B cell (primary cell): ENCODE measurements around the gene TTLL5. TPM values are rescaled to one million over a fixed set of nuclear protein-coding genes. Genes with fewer than 3 reads are reported as not detected.

Experiments used
- ATAC-seq: fragments of 200-7000 bp; cut with Tn5 transposase; one replicate; pipeline ENCODE4 v1.10.0; 2021; ENCODE audit warnings: low read depth, mild to moderate bottlenecking, moderate number of reproducible peaks, moderate library complexity
- CTCF ChIA-PET: fragments of 350-600 bp; sonication (Branson Sonifier 250); formaldehyde crosslinking; loops from one replicate; lab custom pipeline; 2021; ENCODE audit warnings: antibody characterized with exemption, inconsistent platforms; lab: Charles Lee
- POLR2A ChIA-PET: fragments of 350-600 bp; sonication (Branson Sonifier 250); formaldehyde crosslinking; loops from one replicate; lab custom pipeline; 2021; ENCODE audit warnings: antibody characterized with exemption; lab: Charles Lee
- DNase-seq: peaks from one replicate; pipeline ENCODE4 v3.0.0; 2013
- H2AFZ ChIP-seq: 2 replicates; pipeline ENCODE4 v1.6.1; 2012; ENCODE audit warnings: mild to moderate bottlenecking, low read depth, low read length; ENCODE audit not compliant: insufficient read depth, poor library complexity, severe bottlenecking
- H3K27ac ChIP-seq, 2 donors: 1 replicate in 1 of 2; 2 replicates in 1 of 2; pipeline ENCODE4 v1.5.1; 2012 to 2013; ENCODE audit warnings: low read length in 2 of 2, mild to moderate bottlenecking in 2 of 2, moderate library complexity in 1 of 2
- H3K27me3 ChIP-seq, 4 experiments: fragments of 200-600 bp in 1 of 4; sonication (generic) in 1 of 4; replicated peaks in 1 of 4; 1 replicate in 2 of 4; 2 replicates in 2 of 4; pipeline versions ENCODE4 v1.6.1 to v1.7.0; 2013 to 2016; ENCODE audit warnings: low read length in 3 of 4, mild to moderate bottlenecking in 2 of 4, mixed read lengths in 1 of 4, moderate library complexity in 1 of 4; ENCODE audit not compliant: insufficient read depth in 4 of 4, control insufficient read depth in 3 of 4; ENCODE audit errors: control extremely low read depth in 1 of 4
- H3K36me3 ChIP-seq, 2 experiments: replicated peaks in 1 of 2; 1 replicate in 1 of 2; 2 replicates in 1 of 2; pipeline versions ENCODE4 v1.6.1 to v1.7.1; 2013; ENCODE audit warnings: low read length in 1 of 2; ENCODE audit not compliant: insufficient read depth in 2 of 2, control insufficient read depth in 1 of 2; ENCODE audit errors: control extremely low read depth in 1 of 2, extremely low read depth in 1 of 2
- H3K4me1 ChIP-seq, 2 donors: fragments of 200-600 bp in 1 of 2; sonication (generic) in 1 of 2; 1 replicate in 1 of 2; 2 replicates in 1 of 2; pipeline versions ENCODE4 v1.5.1 to v1.6.1; 2013 to 2017; ENCODE audit warnings: low read length in 2 of 2; ENCODE audit not compliant: control insufficient read depth in 2 of 2, insufficient read depth in 2 of 2
- H3K4me2 ChIP-seq: replicated peaks from 2 replicates; pipeline ENCODE3; 2012; ENCODE audit warnings: mild to moderate bottlenecking, low read depth, low read length; ENCODE audit not compliant: poor library complexity, severe bottlenecking
- H3K4me3 ChIP-seq, 5 experiments: fragments of 200-600 bp in 1 of 5; sonication (generic) in 1 of 5; 1 replicate in 3 of 5; 2 replicates in 2 of 5; pipeline versions ENCODE4 v1.5.1 to v1.7.0; 2011 to 2016; ENCODE audit warnings: low read length in 4 of 5, mild to moderate bottlenecking in 4 of 5, low read depth in 2 of 5, control low read depth in 1 of 5, moderate library complexity in 1 of 5; ENCODE audit not compliant: insufficient read depth in 1 of 5; ENCODE audit errors: control extremely low read depth in 1 of 5, extremely low read depth in 1 of 5
- H3K79me2 ChIP-seq: fragments of 200-600 bp; sonication (generic); one replicate; pipeline ENCODE4 v1.6.0; 2016; ENCODE audit warnings: low read length; ENCODE audit not compliant: control insufficient read depth, insufficient read depth
- H3K9ac ChIP-seq: fragments of 200-600 bp; sonication (generic); 2 replicates; pipeline ENCODE4 v1.6.1; 2017; ENCODE audit warnings: mild to moderate bottlenecking, low read length, moderate library complexity
- H3K9me3 ChIP-seq, 3 donors: one replicate each; pipeline versions ENCODE4 v1.6.1 to v1.7.1; 2013; ENCODE audit warnings: low read length in 2 of 3; ENCODE audit not compliant: control insufficient read depth in 2 of 3, insufficient read depth in 1 of 3; ENCODE audit errors: control extremely low read depth in 1 of 3
- H4K20me1 ChIP-seq: 2 replicates; pipeline ENCODE4 v1.6.0; 2012; ENCODE audit warnings: mild to moderate bottlenecking, low read length; ENCODE audit not compliant: insufficient read depth, control insufficient read depth, poor library complexity, severe bottlenecking
- H3K27ac Mint-ChIP-seq: one replicate; pipeline ENCODE4 v1.8.0; 2021; ENCODE audit warnings: mixed read lengths
- H3K27me3 Mint-ChIP-seq: one replicate; pipeline ENCODE4 v1.8.0; 2021; ENCODE audit warnings: mixed read lengths
- H3K4me1 Mint-ChIP-seq: one replicate; pipeline ENCODE4 v1.8.0; 2021; ENCODE audit warnings: mixed read lengths
- H3K4me3 Mint-ChIP-seq: one replicate; pipeline ENCODE4 v1.8.0; 2021; ENCODE audit warnings: mixed read lengths
- H3K9me3 Mint-ChIP-seq: one replicate; pipeline ENCODE4 v1.8.0; 2022; ENCODE audit warnings: mixed read lengths; ENCODE audit not compliant: insufficient read depth
- CTCF ChIP-seq: fragments of 200-600 bp; IDR thresholded peaks from one replicate; pipeline ENCODE4 v1.8.0; 2022; ENCODE audit warnings: antibody characterized with exemption, mild to moderate bottlenecking
- EZH2 ChIP-seq: IDR thresholded peaks from 2 replicates; pipeline ENCODE4 v1.6.1; 2012; ENCODE audit warnings: borderline replicate concordance, low read depth, mild to moderate bottlenecking, moderate library complexity, low read length; ENCODE audit not compliant: insufficient read depth, poor library complexity, severe bottlenecking
- WGBS: methylation state at CpG from one replicate; pipeline ENCODE4 v1.1.5; 2013; ENCODE audit warnings: missing lambda C conversion rate; ENCODE audit not compliant: insufficient coverage; 5-methylcytosine and 5-hydroxymethylcytosine counted together
- intact Hi-C: fragments of 100-400 bp; cut with micrococcal nuclease; formaldehyde crosslinking; loops from one replicate; pipeline ENCODE4 v1.10.0; 2022
- polyA plus RNA-seq: library from polyadenylated mRNA; depleted of rRNA; stranded (reverse); fragments of >200 nt; gene quantifications from 2 replicates; pipeline ENCODE4 v1.2.3, GENCODE V29; 2012
- total RNA-seq, 2 donors: library from RNA; stranded (reverse); fragments of 120-200 nt in 1 of 2; gene quantifications; 1 replicate in 1 of 2; 2 replicates in 1 of 2; pipeline versions ENCODE4 v1.2.3 to v1.2.4, GENCODE V29; 2013 to 2022

The TTLL5 gene
- total and polyA plus RNA-seq, 2 donors (not counting 1 experiment from before 2014, with no cell fraction given), result 10.9 to 50.9 TPM

- H3K4me1 Mint-ChIP-seq, result no peaks in the 10 kb centered on the region
- H4K20me1 ChIP-seq, result no peaks in the 10 kb centered on the region
- no peak overlapping the region for H3K4me3 Mint-ChIP-seq
- no peak overlapping the region for H3K4me3 ChIP-seq
- H3K4me1 ChIP-seq, result no peaks in the 10 kb centered on the region
- H3K27ac Mint-ChIP-seq, result no peak overlapping the region
- intact Hi-C loops, result no loop called here
- H3K27me3 Mint-ChIP-seq, result no peaks in the 10 kb centered on the region
- H3K27ac ChIP-seq, result no peak overlapping the region
- no peaks in the 10 kb centered on the region for H3K9me3 ChIP-seq
- no peaks in the 10 kb centered on the region for H3K27me3 ChIP-seq
- no peaks in the 10 kb centered on the region for H3K9me3 Mint-ChIP-seq
- TF ChIP-seq CTCF (no peak), EZH2 (no peak)
- ATAC-seq, result no peak
- DNase-seq, result no peak
- ChIA-PET CTCF (interaction anchor here (14.1 kb wide), 1 partner anchor 70 kb away, joined by 376 read pairs; the partner anchor contains the start of genes IFT43 and TGFB3), POLR2A (no interaction called here)
- H3K4me2 ChIP-seq, result no peak overlapping the region
- 100% methylated on average over 1 of the region's 3 CpGs for WGBS
- H2AFZ ChIP-seq, result no peak overlapping the region
- H3K79me2 ChIP-seq, result no peaks in the 10 kb centered on the region
- no peak overlapping the region for H3K9ac ChIP-seq
- H3K36me3 ChIP-seq, result no peaks in the 10 kb centered on the region
Measured at GRCh38 chr14:75909630-75910029, 248.6 kb downstream of the TTLL5 start.

- Histone ChIP-seq H3K27ac (no peak overlapping the region), H3K79me2 (no peaks in the 10 kb centered on the region), H4K20me1 (no peaks in the 10 kb centered on the region), H3K4me2 (no peak overlapping the region), H3K9me3 (no peaks in the 10 kb centered on the region), H3K36me3 (no peaks in the 10 kb centered on the region), H3K4me3 (no peak overlapping the region), H3K9ac (no peak overlapping the region), H3K27me3 (no peaks in the 10 kb centered on the region), H2AFZ (no peak overlapping the region), H3K4me1 (no peaks in the 10 kb centered on the region)
- CTCF ChIA-PET, result interaction anchor here (14.1 kb wide), 1 partner anchor 70 kb away, joined by 376 read pairs; the partner anchor contains the start of genes IFT43 and TGFB3
- Mint-ChIP-seq H3K27me3 (no peaks in the 10 kb centered on the region), H3K27ac (no peak overlapping the region), H3K4me1 (no peaks in the 10 kb centered on the region), H3K4me3 (no peak overlapping the region), H3K9me3 (no peaks in the 10 kb centered on the region)
- intact Hi-C loops, result no loop called here
- DNase-seq (no peak), ATAC-seq (no peak)
- TF ChIP-seq EZH2 (no peak), CTCF (no peak)
- WGBS, result 100% methylated on average over 1 of the region's 2 CpGs
- POLR2A ChIA-PET, result no interaction called here
Measured at GRCh38 chr14:75910048-75910447, 249.0 kb downstream of the TTLL5 start.
